HepG2 (cell line): ENCODE data around the gene EREG. TPM values are rescaled to one million over a fixed set of nuclear protein-coding genes. Genes with fewer than 3 reads are reported as not detected.

Experiments
- ATAC-seq: fragments of 200-7000 bp; cut with Tn5 transposase; 3 replicates; pipeline ENCODE4 v1.9.1; 2020; ENCODE audit warnings: mild to moderate bottlenecking, moderate library complexity
- BruUV-seq: library from RNA; stranded (reverse); fragments of 400-500 nt; replicated peaks from 2 replicates; lab custom pipeline; 2021; lab: Mats Ljungman, UMichigan
- CTCF ChIA-PET: fragments of 300-600 bp; formaldehyde crosslinking; extraction: SDS; loops from one replicate; lab custom pipeline; 2021; ENCODE audit warnings: low total read pairs, inconsistent platforms, low intra/inter-chr PET ratio; lab: Yijun Ruan, JAX
- POLR2A ChIA-PET: fragments of 350-600 bp; sonication (Branson Sonifier 250); formaldehyde crosslinking; loops from one replicate; lab custom pipeline; 2020; ENCODE audit warnings: antibody characterized with exemption, inconsistent platforms; lab: Yijun Ruan, JAX
- DNase-seq: peaks from one replicate; pipeline ENCODE4 v3.0.0-alpha.2; 2015; ENCODE audit warnings: low spot score
- FAIRE-seq: peaks from 3 replicates; lab custom pipeline; 2011; peaks lifted over from hg19 to GRCh38; lab: Jason Lieb, UNC
- H2AFZ ChIP-seq: one replicate; pipeline ENCODE4 v1.6.1; 2011; ENCODE audit warnings: low read length, inconsistent platforms
- H3K27ac ChIP-seq: fragments of 300-600 bp; 3 replicates; pipeline ENCODE4 v1.8.0; 2011; ENCODE audit warnings: mixed run types, mild to moderate bottlenecking, mixed read lengths, low read length, inconsistent platforms; ENCODE audit not compliant: insufficient read depth; ENCODE audit errors: extremely low read length
- H3K27me3 ChIP-seq, 2 experiments: fragments of 200-600 bp in 1 of 2; 2 replicates in 1 of 2; 3 replicates in 1 of 2; pipeline versions ENCODE4 v1.6.0 to v1.8.0; 2011; ENCODE audit warnings: low read length in 2 of 2, mild to moderate bottlenecking in 2 of 2, moderate library complexity in 2 of 2, inconsistent platforms in 1 of 2; ENCODE audit not compliant: insufficient read depth in 2 of 2, control insufficient read depth in 1 of 2
- H3K36me3 ChIP-seq, 2 experiments: fragments of 200-600 bp in 1 of 2; replicated peaks in 1 of 2; 2 replicates in 1 of 2; 3 replicates in 1 of 2; pipeline versions ENCODE4 v1.5.1 to v1.8.0; 2011; ENCODE audit warnings: low read length in 2 of 2, inconsistent platforms in 1 of 2; ENCODE audit not compliant: insufficient read depth in 2 of 2, control insufficient read depth in 1 of 2
- H3K4me1 ChIP-seq: 2 replicates; pipeline ENCODE4 v1.5.1; 2012; ENCODE audit warnings: low read length, inconsistent platforms; ENCODE audit not compliant: insufficient read depth
- H3K4me2 ChIP-seq: 2 replicates; pipeline ENCODE4 v1.6.0; 2011; ENCODE audit warnings: low read depth, low read length, inconsistent platforms
- H3K4me3 ChIP-seq, 3 experiments: fragments of 200-600 bp in 1 of 3; sonication (generic), shearing (Covaris generic) in 1 of 3; replicated peaks in 1 of 3; 2 replicates each; pipeline ENCODE4 v1.5.1; 2011 to 2016; ENCODE audit warnings: low read length in 3 of 3, inconsistent platforms in 2 of 3, low read depth in 2 of 3, mild to moderate bottlenecking in 2 of 3, control low read depth in 1 of 3, mixed read lengths in 1 of 3; ENCODE audit not compliant: insufficient read depth in 1 of 3
- H3K79me2 ChIP-seq: one replicate; pipeline ENCODE4 v1.6.1; 2011; ENCODE audit warnings: low read length, inconsistent platforms; ENCODE audit not compliant: insufficient read depth
- H3K9ac ChIP-seq: 2 replicates; pipeline ENCODE4 v1.6.0; 2011; ENCODE audit warnings: mild to moderate bottlenecking, low read depth, low read length, inconsistent platforms; ENCODE audit not compliant: insufficient read depth
- H3K9me3 ChIP-seq: 2 replicates; pipeline ENCODE4 v1.5.1; 2012; ENCODE audit warnings: mild to moderate bottlenecking, low read length
- H4K20me1 ChIP-seq: 2 replicates; pipeline ENCODE4 v1.6.0; 2011; ENCODE audit warnings: inconsistent platforms, mild to moderate bottlenecking, low read length, moderate library complexity; ENCODE audit not compliant: insufficient read depth
- CREB1 ChIP-seq, 2 experiments: fragments of 450-650 bp in 1 of 2; IDR thresholded peaks; 2 replicates each; pipeline ENCODE4 v1.6.1; 2016 to 2017; ENCODE audit warnings: control low read depth in 1 of 2, mild to moderate bottlenecking in 1 of 2, missing compliant biosample characterization in 1 of 2, missing genetic modification characterization in 1 of 2
- HHEX ChIP-seq: IDR thresholded peaks from 2 replicates; pipeline ENCODE4 v1.6.1; 2016; ENCODE audit warnings: control low read depth
- HIC2 ChIP-seq: sonication (generic); formaldehyde crosslinking; IDR thresholded peaks from 2 replicates; pipeline ENCODE4 v1.9.0; 2022; ENCODE audit warnings: low read depth, missing genetic modification reagents
- KLF12 ChIP-seq: sonication (generic); formaldehyde crosslinking; IDR thresholded peaks from 2 replicates; pipeline ENCODE4 v1.4.0; 2020; ENCODE audit warnings: missing genetic modification reagents, borderline replicate concordance
- MAFK ChIP-seq, 2 experiments: IDR thresholded peaks in 1 of 2; conservative IDR thresholded peaks in 1 of 2; 2 replicates each; pipeline ENCODE4 v1.6.1; 2011; ENCODE audit warnings: improper control_type of control experiment in 2 of 2, low read length in 2 of 2
- NAIF1 ChIP-seq: sonication (generic); formaldehyde crosslinking; IDR thresholded peaks from 2 replicates; pipeline ENCODE4 v1.5.0; 2020; ENCODE audit warnings: mild to moderate bottlenecking, missing genetic modification reagents, borderline replicate concordance
- RARA ChIP-seq: IDR thresholded peaks from 2 replicates; pipeline ENCODE4 v1.6.1; 2016; ENCODE audit warnings: missing genetic modification reagents, missing compliant biosample characterization
- SETDB1 ChIP-seq: sonication (generic); formaldehyde crosslinking; IDR thresholded peaks from 2 replicates; pipeline ENCODE4 v1.5.1; 2020; ENCODE audit warnings: missing genetic modification reagents, mild to moderate bottlenecking, borderline replicate concordance
- TCF7L2 ChIP-seq: IDR thresholded peaks from 2 replicates; pipeline ENCODE4 v1.6.1; 2011; ENCODE audit warnings: mild to moderate bottlenecking, low read depth, low read length, moderate library complexity
- ZBTB8A ChIP-seq: sonication (generic); formaldehyde crosslinking; IDR thresholded peaks from 2 replicates; pipeline ENCODE4 v1.4.0; 2020; ENCODE audit warnings: mild to moderate bottlenecking, low read depth, missing genetic modification reagents, borderline replicate concordance
- in situ Hi-C: cut with HindIII; loops from 2 replicates; pipeline ENCODE4 v1.10.0; 2017; ENCODE audit warnings: low pct_unique_long_range_greater_than_20kb; ENCODE audit not compliant: extremely low pct_ligation_motif_present
- intact Hi-C: fragments of 100-400 bp; cut with micrococcal nuclease; formaldehyde crosslinking; loops from one replicate; pipeline ENCODE4 v1.10.0; 2022; ENCODE audit not compliant: unreplicated experiment
- polyA plus RNA-seq, 8 experiments: library from polyadenylated mRNA; depleted of rRNA in 3 of 8; stranded (reverse) in 7 of 8; unstranded in 1 of 8; fragments of >200 nt; fragmentation: Illumina TruSeq in 4 of 8; extraction: Trizol in 4 of 8; gene quantifications; 2 replicates each; pipeline versions ENCODE4 v1.2.1 to v1.2.3, GENCODE V29; 2011 to 2016; ENCODE audit warnings: low read depth in 4 of 8, missing spikeins in 1 of 8, mixed read lengths in 1 of 8; ENCODE audit not compliant: insufficient read depth in 1 of 8
- total RNA-seq, 5 experiments: library from RNA; depleted of rRNA; stranded (reverse); fragments of >200 nt; fragmentation: Illumina TruSeq; extraction: Trizol; gene quantifications; 2 replicates each; pipeline ENCODE4 v1.2.3, GENCODE V29; 2016; ENCODE audit warnings: low read depth in 1 of 5

The EREG gene
- total and polyA plus RNA-seq, 2 of the 13 experiments (the other 11 are each of a cell fraction or from before 2014, with no cell fraction given) = 0.11 to 0.13 TPM

GRCh38 chr4:74412225-74412624, 47.3 kb downstream of the EREG start:
- no TSS peak for BruUV-seq
- Histone ChIP-seq H4K20me1 (no peaks in the 10 kb centered on the region), H3K4me3 (no peak overlapping the region), H2AFZ (no peak overlapping the region), H3K4me2 (no peak overlapping the region), H3K79me2 (no peaks in the 10 kb centered on the region), H3K27ac (no peak overlapping the region), H3K9me3 (no peaks in the 10 kb centered on the region), H3K4me1 (no peaks in the 10 kb centered on the region), H3K27me3 (no peaks in the 10 kb centered on the region), H3K9ac (no peak overlapping the region), H3K36me3 (no peaks in the 10 kb centered on the region)
- in situ Hi-C loops = no loop called here
- ATAC-seq (no peak), FAIRE-seq (no peak), DNase-seq (no peak)
- POLR2A ChIA-PET = no interaction called here
- CTCF ChIA-PET = no interaction called here
- TF ChIP-seq KLF12 (CRISPR knock-in tag) (no peak), RARA (no peak), TCF7L2 (no peak), MAFK (conservative IDR thresholded peaks at IDR 0.05 in 1 of 2, IDR thresholded peaks at IDR 0.05 in 1 of 2; ENCODE audit: low read length in 2 of 2) (peak in 1 of 2 experiments; percentile 62; a peak in 2 of 4 replicates), HIC2 (CRISPR knock-in tag) (no peak)
- intact Hi-C loops = no loop called here

DNA sequence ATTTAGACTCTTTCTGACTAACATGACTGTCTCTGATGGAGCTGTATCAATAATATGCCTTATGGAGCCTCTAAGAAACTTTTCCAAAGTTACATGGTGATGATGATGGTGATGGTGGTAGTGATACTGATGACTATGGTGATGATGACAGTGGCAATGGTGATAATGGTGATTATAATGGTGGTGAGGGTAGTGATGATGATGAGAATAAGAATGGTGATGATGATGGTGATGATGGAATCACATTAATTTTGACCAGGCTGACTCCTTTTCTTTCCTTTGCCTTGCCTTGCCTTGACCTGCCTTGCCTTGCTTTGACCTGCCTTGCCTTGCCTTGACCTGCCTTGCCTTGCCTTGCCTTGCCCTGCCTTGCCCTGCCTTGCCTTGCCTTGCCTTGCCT, 48.3 kb downstream of the EREG start:
- ChIA-PET POLR2A (no interaction called here), CTCF (no interaction called here)
- Histone ChIP-seq H2AFZ (no peak overlapping the region), H3K27me3 (no peaks in the 10 kb centered on the region), H3K4me3 (no peak overlapping the region), H3K4me2 (no peak overlapping the region), H4K20me1 (no peaks in the 10 kb centered on the region), H3K36me3 (no peaks in the 10 kb centered on the region)
- in situ Hi-C loops (no loop called here), intact Hi-C loops (no loop called here)
- TF ChIP-seq ZBTB8A (CRISPR knock-in tag) (no peak), SETDB1 (CRISPR knock-in tag) (no peak), HHEX (CRISPR knock-in tag) (no peak), CREB1 (IDR thresholded peaks at IDR 0.05) (peak; percentile 78), CREB1 (CRISPR knock-in tag; IDR thresholded peaks at IDR 0.05) (no peak), NAIF1 (CRISPR knock-in tag) (no peak)
- TF ChIP-seq, all 625 proteins: peak for 1
- FAIRE-seq = no peak
- Histone ChIP-seq H3K9ac (no peak overlapping the region), H3K9me3 (no peaks in the 10 kb centered on the region), H3K79me2 (no peaks in the 10 kb centered on the region), H3K4me1 (no peaks in the 10 kb centered on the region), H3K27ac (no peak overlapping the region)
- ATAC-seq = no peak
- BruUV-seq = no TSS peak
- DNase-seq = no peak
